ENCODE results near the gene IGF1. TPM values are rescaled to one million over a fixed set of nuclear protein-coding genes. Genes with fewer than 3 reads are reported as not detected.

Gene IGF1
- total and polyA plus RNA-seq, 5 donors = 4.7 to 71.9 (median 6.5) TPM

DNA sequence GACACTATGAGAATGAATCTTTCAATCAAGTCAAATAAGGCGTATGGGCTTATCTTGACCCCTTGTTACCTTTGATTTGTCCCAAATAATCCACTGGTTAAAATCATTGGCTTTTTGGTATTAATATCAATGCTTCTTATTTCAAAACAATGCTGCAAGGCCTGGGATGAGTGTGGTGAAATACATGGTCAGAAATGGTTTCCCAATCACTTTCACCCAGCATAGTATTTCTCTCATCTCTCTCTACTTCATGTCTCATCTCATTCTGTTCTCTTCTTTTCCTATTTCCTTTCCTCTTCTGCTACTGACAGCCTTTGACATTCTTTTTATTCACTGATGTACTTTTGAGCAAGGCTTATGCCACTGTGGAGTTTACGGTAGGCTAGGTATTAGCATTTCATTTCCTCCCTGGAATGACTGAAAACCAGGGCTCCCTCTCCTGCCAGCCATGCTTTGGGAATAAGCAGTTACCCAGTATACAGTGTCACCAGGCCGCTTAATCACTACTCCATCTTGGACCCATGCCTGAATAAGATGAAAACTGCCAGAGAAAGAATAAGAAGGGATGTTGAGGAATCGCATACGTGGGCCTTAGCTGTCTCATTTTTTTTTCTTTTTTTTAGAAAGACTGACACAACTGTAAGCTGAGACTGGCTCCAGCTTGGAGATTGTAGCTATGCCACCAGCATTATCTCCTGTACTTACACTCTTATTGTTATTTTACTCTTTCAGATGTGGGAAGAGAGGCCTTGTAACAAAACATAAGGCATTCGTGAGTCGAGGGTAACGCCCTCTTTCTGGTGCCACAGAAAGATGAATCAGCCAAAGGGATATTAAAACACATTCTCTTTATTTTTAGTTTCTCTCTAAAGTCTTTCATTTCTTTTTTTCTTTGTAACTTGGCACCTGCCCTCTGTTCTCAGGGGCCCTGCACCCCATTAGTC, 53.5 kb downstream of the IGF1 start:
- Histone ChIP-seq H3K4me3 (ENCODE audit: low read length) (no peak overlapping the region), H3K4me1 (ENCODE audit: control insufficient read depth, insufficient read depth, low read length) (peaks cover 7% of the 10 kb centered on the region), H3K27me3 (ENCODE audit: control insufficient read depth, insufficient read depth) (no peaks in the 10 kb centered on the region), H3K9me3 (ENCODE audit: control insufficient read depth, low read length) (no peaks in the 10 kb centered on the region), H3K27ac (ENCODE audit: low read length) (peak overlapping the region; percentile 86)
- WGBS = 58% methylated on average over 8 of the region's 8 CpGs
- ATAC-seq (peak; percentile 23 to 43), DNase-seq (no peak)
- intact Hi-C loops (cut with DNase I) = no loop called here

GRCh38 chr12:102425109-102426039, 55.0 kb downstream of the IGF1 start:
- Histone ChIP-seq H3K4me3 (ENCODE audit: low read length) (no peak overlapping the region), H3K27me3 (ENCODE audit: control insufficient read depth, insufficient read depth) (no peaks in the 10 kb centered on the region), H3K9me3 (ENCODE audit: control insufficient read depth, low read length) (no peaks in the 10 kb centered on the region), H3K27ac (ENCODE audit: low read length) (no peak overlapping the region), H3K4me1 (ENCODE audit: control insufficient read depth, insufficient read depth, low read length) (peaks cover 7% of the 10 kb centered on the region)
- 52% methylated on average over 5 of the region's 5 CpGs for WGBS
- intact Hi-C loops (cut with DNase I) = no loop called here
- DNase-seq (peak in 1 of 3 donors; percentile 62), ATAC-seq (peak; percentile 27 to 67)

GRCh38 chr12:102423462-102423861, 56.9 kb downstream of the IGF1 start:
- H3K9me3 ChIP-seq (ENCODE audit: control insufficient read depth, low read length) = no peaks in the 10 kb centered on the region
- 78% methylated on average over 3 of the region's 3 CpGs for WGBS

GRCh38 chr12:102421802-102422583, 58.4 kb downstream of the IGF1 start:
- Histone ChIP-seq H3K4me1 (ENCODE audit: control insufficient read depth, insufficient read depth, low read length) (peaks cover 3% of the 10 kb centered on the region), H3K27ac (ENCODE audit: low read length) (no peak overlapping the region), H3K27me3 (ENCODE audit: control insufficient read depth, insufficient read depth) (no peaks in the 10 kb centered on the region), H3K9me3 (ENCODE audit: control insufficient read depth, low read length) (no peaks in the 10 kb centered on the region), H3K4me3 (ENCODE audit: low read length) (no peak overlapping the region)
- no peak for DNase-seq
- ATAC-seq = no peak
- WGBS = 75% methylated on average over 5 of the region's 5 CpGs
- intact Hi-C loops (cut with DNase I) = no loop called here

More at GRCh38 chr12:102423462-102423861, 56.9 kb downstream of the IGF1 start:
- no peak for ATAC-seq
- Histone ChIP-seq H3K27me3 (ENCODE audit: control insufficient read depth, insufficient read depth) (no peaks in the 10 kb centered on the region), H3K4me1 (ENCODE audit: control insufficient read depth, insufficient read depth, low read length) (peaks cover 7% of the 10 kb centered on the region), H3K27ac (ENCODE audit: low read length) (no peak overlapping the region), H3K4me3 (ENCODE audit: low read length) (no peak overlapping the region)
- no peak for DNase-seq
- intact Hi-C loops (cut with DNase I) = no loop called here

DNA sequence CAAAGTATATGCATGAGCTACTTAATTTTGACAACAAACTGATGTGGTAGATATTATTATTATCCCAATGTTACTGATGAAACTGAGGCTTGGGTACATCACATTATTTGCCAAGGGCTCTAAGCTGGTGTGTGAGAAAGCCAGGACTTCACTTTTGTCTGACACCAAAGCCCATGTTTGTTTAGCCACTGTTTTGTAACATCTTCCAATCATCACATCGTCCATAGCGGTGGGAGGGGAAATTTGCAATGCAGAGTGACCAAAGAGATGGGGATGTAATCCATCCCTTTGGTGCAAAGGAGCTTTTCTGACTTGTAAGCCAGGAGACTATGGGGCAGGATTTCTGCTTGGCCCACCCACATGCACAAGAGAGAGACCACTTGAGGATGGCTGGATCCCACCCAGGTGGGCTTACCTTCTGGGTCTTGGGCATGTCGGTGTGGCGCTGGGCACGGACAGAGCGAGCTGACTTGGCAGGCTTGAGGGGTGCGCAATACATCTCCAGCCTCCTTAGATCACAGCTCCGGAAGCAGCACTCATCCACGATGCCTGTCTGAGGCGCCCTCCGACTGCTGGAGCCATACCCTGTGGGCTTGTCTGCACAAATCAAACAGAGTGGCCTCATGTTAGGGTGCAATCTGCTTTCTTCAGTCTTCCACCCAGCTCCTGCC, 61.1 kb downstream of the IGF1 start:
- WGBS = 90% methylated on average over 11 of the region's 11 CpGs

GRCh38 chr12:102417055-102417454, 63.3 kb downstream of the IGF1 start:
- DNase-seq (no peak), ATAC-seq (no peak)
- Histone ChIP-seq H3K4me3 (ENCODE audit: low read length) (no peak overlapping the region), H3K27ac (ENCODE audit: low read length) (no peak overlapping the region), H3K4me1 (ENCODE audit: control insufficient read depth, insufficient read depth, low read length) (no peaks in the 10 kb centered on the region), H3K27me3 (ENCODE audit: control insufficient read depth, insufficient read depth) (no peaks in the 10 kb centered on the region), H3K9me3 (ENCODE audit: control insufficient read depth, low read length) (no peaks in the 10 kb centered on the region)
- intact Hi-C loops (cut with DNase I) = no loop called here
- WGBS = 94% methylated on average over 2 of the region's 2 CpGs

More for the DNA sequence above, 61.1 kb downstream of the IGF1 start:
- ATAC-seq (peak in 1 of 2 donors; percentile 33), DNase-seq (no peak)
- Histone ChIP-seq H3K4me1 (ENCODE audit: control insufficient read depth, insufficient read depth, low read length) (no peaks in the 10 kb centered on the region), H3K9me3 (ENCODE audit: control insufficient read depth, low read length) (no peaks in the 10 kb centered on the region), H3K4me3 (ENCODE audit: low read length) (no peak overlapping the region), H3K27ac (ENCODE audit: low read length) (no peak overlapping the region), H3K27me3 (ENCODE audit: control insufficient read depth, insufficient read depth) (no peaks in the 10 kb centered on the region)
- intact Hi-C loops (cut with DNase I) = no loop called here

GRCh38 chr12:102415515-102415914, 64.8 kb downstream of the IGF1 start:
- Histone ChIP-seq H3K9me3 (ENCODE audit: control insufficient read depth, low read length) (no peaks in the 10 kb centered on the region), H3K27ac (ENCODE audit: low read length) (no peak overlapping the region), H3K4me3 (ENCODE audit: low read length) (no peak overlapping the region), H3K4me1 (ENCODE audit: control insufficient read depth, insufficient read depth, low read length) (no peaks in the 10 kb centered on the region), H3K27me3 (ENCODE audit: control insufficient read depth, insufficient read depth) (no peaks in the 10 kb centered on the region)
- intact Hi-C loops (cut with DNase I) = no loop called here
- no peak for DNase-seq
- 69% methylated on average over 1 of the region's 1 CpG for WGBS
- no peak for ATAC-seq

GRCh38 chr12:102413396-102413795, 67.0 kb downstream of the IGF1 start:
- H3K27ac ChIP-seq (ENCODE audit: low read length) = no peak overlapping the region

GRCh38 chr12:102410511-102410910, 69.9 kb downstream of the IGF1 start:
- H3K27ac ChIP-seq (ENCODE audit: low read length) = no peak overlapping the region
- intact Hi-C loops (cut with DNase I) = no loop called here
- no peaks in the 10 kb centered on the region for H3K4me1 ChIP-seq (ENCODE audit: control insufficient read depth, insufficient read depth, low read length)
- no peak for ATAC-seq
- no peaks in the 10 kb centered on the region for H3K27me3 ChIP-seq (ENCODE audit: control insufficient read depth, insufficient read depth)
- no peak overlapping the region for H3K4me3 ChIP-seq (ENCODE audit: low read length)
- no peak for DNase-seq
- H3K9me3 ChIP-seq (ENCODE audit: control insufficient read depth, low read length) = no peaks in the 10 kb centered on the region

More at GRCh38 chr12:102413396-102413795, 67.0 kb downstream of the IGF1 start:
- DNase-seq (no peak), ATAC-seq (no peak)
- H3K4me3 ChIP-seq (ENCODE audit: low read length) = no peak overlapping the region
- H3K9me3 ChIP-seq (ENCODE audit: control insufficient read depth, low read length) = no peaks in the 10 kb centered on the region
- WGBS = 61% methylated on average over 5 of the region's 5 CpGs
- intact Hi-C loops (cut with DNase I) = no loop called here
- no peaks in the 10 kb centered on the region for H3K4me1 ChIP-seq (ENCODE audit: control insufficient read depth, insufficient read depth, low read length)
- no peaks in the 10 kb centered on the region for H3K27me3 ChIP-seq (ENCODE audit: control insufficient read depth, insufficient read depth)
